Panc1 (cell line): Measurements from ENCODE around the gene CCNYL1.

ENCODE experiments used
- SIN3A ChIP-seq: IDR thresholded peaks from 2 replicates; pipeline ENCODE4 v1.6.1; 2012; ENCODE audit warnings: low read depth, mild to moderate bottlenecking, low read length, moderate library complexity, borderline replicate concordance; ENCODE audit not compliant: insufficient read depth
- TF ChIP-seq, protein P1 (sequence below): fragments of 450-650 bp; IDR thresholded peaks from 2 replicates; pipeline ENCODE4 v1.5.1; 2017; ENCODE audit warnings: mild to moderate bottlenecking
- TF ChIP-seq, protein P2 (sequence below), 2 experiments: IDR thresholded peaks; 2 replicates each; pipeline ENCODE4 v1.6.1; 2011 to 2012; ENCODE audit warnings: low read depth in 2 of 2, control low read depth in 1 of 2, low read length in 1 of 2, mild to moderate bottlenecking in 1 of 2, moderate library complexity in 1 of 2; ENCODE audit not compliant: insufficient read depth in 1 of 2

DNA sequence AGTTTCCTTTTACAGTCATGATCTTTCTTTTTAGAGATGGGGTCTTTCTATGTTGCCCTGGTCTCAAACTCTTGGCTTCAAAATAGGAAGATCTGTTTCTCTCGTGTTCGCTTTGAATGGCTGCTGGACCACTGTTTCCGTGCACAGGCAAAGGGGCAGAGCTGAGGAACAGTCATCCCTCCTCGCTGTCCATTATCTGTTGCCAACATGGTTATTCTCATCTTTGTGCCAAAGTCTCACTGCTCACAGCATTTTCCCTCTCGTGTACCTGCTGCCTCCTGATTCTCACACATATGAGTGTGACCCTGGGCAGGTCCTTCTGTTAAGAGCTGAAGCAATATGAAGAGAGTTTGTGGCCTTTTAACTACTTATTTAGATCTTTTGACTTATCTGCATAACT is 28.0 kb upstream of the CCNYL1 start:
- TF ChIP-seq, protein P1, sequence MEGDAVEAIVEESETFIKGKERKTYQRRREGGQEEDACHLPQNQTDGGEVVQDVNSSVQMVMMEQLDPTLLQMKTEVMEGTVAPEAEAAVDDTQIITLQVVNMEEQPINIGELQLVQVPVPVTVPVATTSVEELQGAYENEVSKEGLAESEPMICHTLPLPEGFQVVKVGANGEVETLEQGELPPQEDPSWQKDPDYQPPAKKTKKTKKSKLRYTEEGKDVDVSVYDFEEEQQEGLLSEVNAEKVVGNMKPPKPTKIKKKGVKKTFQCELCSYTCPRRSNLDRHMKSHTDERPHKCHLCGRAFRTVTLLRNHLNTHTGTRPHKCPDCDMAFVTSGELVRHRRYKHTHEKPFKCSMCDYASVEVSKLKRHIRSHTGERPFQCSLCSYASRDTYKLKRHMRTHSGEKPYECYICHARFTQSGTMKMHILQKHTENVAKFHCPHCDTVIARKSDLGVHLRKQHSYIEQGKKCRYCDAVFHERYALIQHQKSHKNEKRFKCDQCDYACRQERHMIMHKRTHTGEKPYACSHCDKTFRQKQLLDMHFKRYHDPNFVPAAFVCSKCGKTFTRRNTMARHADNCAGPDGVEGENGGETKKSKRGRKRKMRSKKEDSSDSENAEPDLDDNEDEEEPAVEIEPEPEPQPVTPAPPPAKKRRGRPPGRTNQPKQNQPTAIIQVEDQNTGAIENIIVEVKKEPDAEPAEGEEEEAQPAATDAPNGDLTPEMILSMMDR: no peak
- no peak for TF ChIP-seq SIN3A
- TF ChIP-seq, protein P2, sequence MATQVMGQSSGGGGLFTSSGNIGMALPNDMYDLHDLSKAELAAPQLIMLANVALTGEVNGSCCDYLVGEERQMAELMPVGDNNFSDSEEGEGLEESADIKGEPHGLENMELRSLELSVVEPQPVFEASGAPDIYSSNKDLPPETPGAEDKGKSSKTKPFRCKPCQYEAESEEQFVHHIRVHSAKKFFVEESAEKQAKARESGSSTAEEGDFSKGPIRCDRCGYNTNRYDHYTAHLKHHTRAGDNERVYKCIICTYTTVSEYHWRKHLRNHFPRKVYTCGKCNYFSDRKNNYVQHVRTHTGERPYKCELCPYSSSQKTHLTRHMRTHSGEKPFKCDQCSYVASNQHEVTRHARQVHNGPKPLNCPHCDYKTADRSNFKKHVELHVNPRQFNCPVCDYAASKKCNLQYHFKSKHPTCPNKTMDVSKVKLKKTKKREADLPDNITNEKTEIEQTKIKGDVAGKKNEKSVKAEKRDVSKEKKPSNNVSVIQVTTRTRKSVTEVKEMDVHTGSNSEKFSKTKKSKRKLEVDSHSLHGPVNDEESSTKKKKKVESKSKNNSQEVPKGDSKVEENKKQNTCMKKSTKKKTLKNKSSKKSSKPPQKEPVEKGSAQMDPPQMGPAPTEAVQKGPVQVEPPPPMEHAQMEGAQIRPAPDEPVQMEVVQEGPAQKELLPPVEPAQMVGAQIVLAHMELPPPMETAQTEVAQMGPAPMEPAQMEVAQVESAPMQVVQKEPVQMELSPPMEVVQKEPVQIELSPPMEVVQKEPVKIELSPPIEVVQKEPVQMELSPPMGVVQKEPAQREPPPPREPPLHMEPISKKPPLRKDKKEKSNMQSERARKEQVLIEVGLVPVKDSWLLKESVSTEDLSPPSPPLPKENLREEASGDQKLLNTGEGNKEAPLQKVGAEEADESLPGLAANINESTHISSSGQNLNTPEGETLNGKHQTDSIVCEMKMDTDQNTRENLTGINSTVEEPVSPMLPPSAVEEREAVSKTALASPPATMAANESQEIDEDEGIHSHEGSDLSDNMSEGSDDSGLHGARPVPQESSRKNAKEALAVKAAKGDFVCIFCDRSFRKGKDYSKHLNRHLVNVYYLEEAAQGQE (IDR thresholded peaks at IDR 0.05; ENCODE audit: insufficient read depth in 1 of 2, low read depth in 2 of 2, low read length in 1 of 2): no peak
